GM13976 (cell line): ENCODE measurements around the gene ETV1.

Experiments used
- DNase-seq: peaks from one replicate; pipeline ENCODE4 v3.0.0; 2012; ENCODE audit warnings: low spot score
- in situ Hi-C: fragments of 300-500 bp; cut with MboI; formaldehyde crosslinking; loops from one replicate; pipeline ENCODE4 v1.12.0; 2022; ENCODE audit warnings: low sequenced_read_pairs, mixed read lengths, inconsistent platforms; ENCODE audit not compliant: unreplicated experiment
- TF ChIP-seq, protein P1 (sequence below): IDR thresholded peaks from 2 replicates; pipeline ENCODE4 v1.5.1; 2012; ENCODE audit warnings: borderline replicate concordance, mild to moderate bottlenecking; ENCODE audit not compliant: insufficient read depth; ENCODE audit errors: extremely low read depth, missing control alignments, control extremely low read depth

Gene ETV1

DNA sequence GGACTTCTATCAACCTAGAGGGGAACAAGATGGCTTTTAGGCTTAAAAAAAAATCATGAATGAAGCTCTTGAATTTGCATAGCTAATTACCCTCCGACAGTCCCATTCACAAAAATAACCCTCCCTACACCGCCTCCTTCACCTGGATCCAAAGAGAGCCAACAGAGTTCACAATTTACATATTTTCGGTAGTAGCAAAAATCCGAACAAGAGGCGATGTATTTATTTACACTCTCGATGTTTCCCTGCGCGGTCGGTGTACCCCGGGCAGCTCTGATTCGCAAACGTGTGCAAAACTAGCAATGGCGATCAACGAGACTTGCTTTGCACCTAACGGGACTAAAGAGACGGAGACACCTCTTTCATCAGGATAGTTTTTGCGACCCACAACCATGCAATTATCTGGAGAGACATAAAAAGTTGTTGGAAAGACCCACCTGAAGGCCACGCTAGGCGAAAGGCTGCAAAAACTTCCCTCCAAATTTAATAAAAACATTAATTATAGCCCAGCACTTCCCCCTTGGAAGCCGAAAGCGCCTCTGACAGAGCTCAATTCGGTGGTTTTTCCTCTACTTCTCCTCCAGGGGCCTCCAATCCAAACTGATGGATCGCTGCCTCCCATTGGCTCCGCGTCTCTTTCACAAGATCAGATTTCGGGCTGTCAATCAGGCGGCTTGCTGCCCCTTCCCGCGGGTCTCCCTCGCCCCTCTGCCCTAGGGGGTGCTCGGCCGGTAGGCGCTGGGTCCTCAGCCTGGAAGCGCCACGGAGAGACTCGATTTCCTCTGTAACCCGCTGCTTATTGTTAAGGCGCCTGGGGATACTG is at the start of gene ETV1:
Gene ETV1 (minus strand): TSS at position 541 of the 823 bp plus-strand sequence. CDS start 614 bp downstream, outside the sequence.
- in situ Hi-C loops, result no loop called here
- DNase-seq, result peak; percentile 14
- TF ChIP-seq, protein P1, sequence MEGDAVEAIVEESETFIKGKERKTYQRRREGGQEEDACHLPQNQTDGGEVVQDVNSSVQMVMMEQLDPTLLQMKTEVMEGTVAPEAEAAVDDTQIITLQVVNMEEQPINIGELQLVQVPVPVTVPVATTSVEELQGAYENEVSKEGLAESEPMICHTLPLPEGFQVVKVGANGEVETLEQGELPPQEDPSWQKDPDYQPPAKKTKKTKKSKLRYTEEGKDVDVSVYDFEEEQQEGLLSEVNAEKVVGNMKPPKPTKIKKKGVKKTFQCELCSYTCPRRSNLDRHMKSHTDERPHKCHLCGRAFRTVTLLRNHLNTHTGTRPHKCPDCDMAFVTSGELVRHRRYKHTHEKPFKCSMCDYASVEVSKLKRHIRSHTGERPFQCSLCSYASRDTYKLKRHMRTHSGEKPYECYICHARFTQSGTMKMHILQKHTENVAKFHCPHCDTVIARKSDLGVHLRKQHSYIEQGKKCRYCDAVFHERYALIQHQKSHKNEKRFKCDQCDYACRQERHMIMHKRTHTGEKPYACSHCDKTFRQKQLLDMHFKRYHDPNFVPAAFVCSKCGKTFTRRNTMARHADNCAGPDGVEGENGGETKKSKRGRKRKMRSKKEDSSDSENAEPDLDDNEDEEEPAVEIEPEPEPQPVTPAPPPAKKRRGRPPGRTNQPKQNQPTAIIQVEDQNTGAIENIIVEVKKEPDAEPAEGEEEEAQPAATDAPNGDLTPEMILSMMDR, result no peak

DNA sequence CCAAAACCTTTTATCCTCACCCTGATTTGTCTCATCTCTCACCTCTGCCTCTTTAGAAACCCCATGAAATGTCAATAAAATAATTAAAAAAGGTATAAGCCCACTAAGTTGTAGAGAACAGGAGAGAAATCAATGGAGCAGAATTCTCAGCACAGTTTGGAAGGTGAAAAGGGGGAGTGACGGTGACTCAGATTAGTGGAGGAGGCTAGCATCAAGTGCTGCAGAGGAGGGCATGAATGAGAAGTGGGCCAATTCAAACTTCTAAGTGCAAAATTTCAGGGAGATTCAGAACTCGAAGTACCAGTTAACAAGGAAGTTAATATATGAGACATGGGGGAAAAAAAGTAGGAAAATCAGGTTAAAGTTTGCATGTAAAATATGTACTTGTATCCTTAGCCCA is 34.9 kb upstream of the ETV1 start:
- in situ Hi-C loops, result no loop called here
- no peak for DNase-seq
- TF ChIP-seq, protein P1, result no peak

DNA sequence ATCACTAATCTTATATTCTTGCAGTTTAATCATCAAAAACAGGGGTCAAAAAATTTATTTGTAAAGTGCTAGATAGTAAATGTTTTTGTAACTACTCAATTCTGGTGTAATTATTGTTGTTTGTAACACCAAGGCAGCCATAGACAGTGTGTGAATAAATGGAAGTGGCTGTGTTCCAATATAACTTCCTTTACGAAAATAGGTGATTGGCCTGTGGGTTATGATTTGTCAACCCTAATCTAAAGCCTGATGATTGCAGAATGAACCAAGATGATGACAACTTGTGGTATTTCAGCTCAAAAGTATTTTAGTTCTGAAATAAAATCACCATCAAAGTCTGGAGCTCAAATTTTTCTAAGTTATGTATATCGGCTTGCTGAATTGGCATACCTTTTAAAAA is 34.4 kb upstream of the ETV1 start:
- TF ChIP-seq, protein P1, result no peak
- in situ Hi-C loops, result no loop called here
- no peak for DNase-seq

DNA sequence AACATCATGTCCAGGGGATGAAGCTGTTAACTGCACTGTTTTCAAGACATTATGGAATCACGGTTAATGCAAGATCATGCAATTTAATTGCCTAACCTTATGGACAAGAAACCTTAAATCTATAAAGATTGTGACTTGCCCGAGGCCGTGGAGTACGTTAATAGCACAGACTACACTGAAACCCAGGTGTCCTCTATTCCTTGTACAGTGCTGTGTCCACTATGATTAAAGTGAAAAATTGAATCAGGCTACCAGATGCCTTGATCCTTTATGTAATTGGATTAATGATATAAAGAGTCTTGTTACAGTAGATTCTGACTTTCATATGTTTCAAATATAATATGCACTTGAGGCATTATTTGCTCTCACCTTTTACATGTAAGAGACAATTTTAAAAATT is 33.9 kb upstream of the ETV1 start:
- in situ Hi-C loops, result no loop called here
- DNase-seq, result no peak
- TF ChIP-seq, protein P1, result no peak

DNA sequence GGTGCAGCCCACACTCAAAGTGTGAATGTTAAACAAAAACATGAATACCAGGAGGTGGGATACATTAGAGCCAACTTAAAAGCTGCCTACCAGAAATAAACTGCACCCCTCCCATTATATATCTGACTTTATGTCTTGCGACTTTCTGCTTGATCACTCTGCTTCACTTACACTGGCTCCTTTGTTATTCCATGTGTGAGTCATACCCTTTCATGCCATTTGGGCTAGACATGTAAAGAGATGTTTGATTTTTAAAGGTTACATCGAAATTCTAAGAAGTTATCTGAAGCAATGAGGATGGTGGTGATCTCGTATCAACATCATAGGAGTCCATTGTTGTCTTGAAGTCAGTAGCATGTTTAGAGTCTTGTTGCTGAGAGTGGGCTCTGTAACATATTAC is 31.6 kb upstream of the ETV1 start:
- in situ Hi-C loops, result no loop called here
- TF ChIP-seq, protein P1, result no peak
- DNase-seq, result no peak

DNA sequence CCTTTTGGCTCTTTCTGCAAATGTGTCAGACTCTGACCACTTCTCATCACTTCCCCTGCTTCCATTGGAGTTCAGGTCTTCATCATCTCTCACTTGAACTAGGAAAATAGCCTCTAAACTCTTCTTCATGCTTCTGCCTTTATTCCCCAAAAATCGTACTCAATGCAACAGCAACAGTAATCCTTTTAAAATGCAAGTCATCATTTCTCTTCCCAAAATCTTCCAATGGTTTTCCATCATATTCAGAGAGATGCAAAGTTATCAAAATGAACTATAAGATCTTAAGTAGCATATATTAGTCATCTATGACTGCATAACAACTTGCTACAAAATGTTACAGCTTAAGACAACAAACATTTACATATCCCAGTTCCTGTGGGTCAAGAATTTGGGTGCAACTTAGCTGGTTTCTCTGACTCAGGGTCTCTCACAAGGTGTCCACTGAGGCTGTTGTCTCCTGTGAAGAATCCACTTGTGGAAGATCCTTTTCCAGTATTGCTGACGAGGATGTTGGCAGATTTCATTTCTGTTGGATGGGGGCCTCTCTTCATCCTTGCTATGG is 31.0 kb upstream of the ETV1 start:
- in situ Hi-C loops, result no loop called here
- DNase-seq, result no peak
- TF ChIP-seq, protein P1, result no peak
